Thyroid gland (tissue), 4 donors: ENCODE data around the gene CHRNB2. TPM values are rescaled to one million over a fixed set of nuclear protein-coding genes. Genes with fewer than 3 reads are reported as not detected.

Source experiments
- DNase-seq, 2 donors: peaks; one replicate each; pipeline ENCODE4 v3.0.0-alpha.2; 2019
- H3K27ac ChIP-seq, 3 donors: fragments of 200-600 bp; sonication (generic); 1 replicate in 2 of 3; 2 replicates in 1 of 3; pipeline ENCODE4 v1.5.1; 2016 to 2019; ENCODE audit warnings: mild to moderate bottlenecking in 1 of 3, moderate library complexity in 1 of 3
- H3K27me3 ChIP-seq: fragments of 200-600 bp; sonication (generic); one replicate; pipeline ENCODE4 v1.5.1; 2019
- H3K36me3 ChIP-seq, 2 donors: fragments of 200-600 bp; sonication (generic); one replicate each; pipeline ENCODE4 v1.5.1; 2016 to 2019
- H3K4me1 ChIP-seq, 2 donors: fragments of 200-600 bp; sonication (generic); one replicate each; pipeline ENCODE4 v1.5.1; 2017 to 2019
- H3K4me3 ChIP-seq, 3 donors: fragments of 200-600 bp; sonication (generic); replicated peaks in 1 of 3; 1 replicate in 2 of 3; 2 replicates in 1 of 3; pipeline ENCODE4 v1.5.1; 2016; ENCODE audit warnings: mild to moderate bottlenecking in 1 of 3
- H3K9me3 ChIP-seq: fragments of 200-600 bp; sonication (generic); one replicate; pipeline ENCODE4 v1.5.1; 2017
- CTCF ChIP-seq, 6 experiments: fragments of 200-600 bp in 3 of 6; fragments of 450-650 bp in 3 of 6; sonication (generic) in 3 of 6; IDR thresholded peaks; one replicate each; pipeline ENCODE4 v1.5.1; 2016 to 2019; ENCODE audit warnings: antibody characterized with exemption in 6 of 6, mild to moderate bottlenecking in 2 of 6, inconsistent platforms in 1 of 6, moderate library complexity in 1 of 6
- POLR2A ChIP-seq, 2 donors: fragments of 450-650 bp; IDR thresholded peaks; one replicate each; pipeline ENCODE4 v1.6.1; 2017; ENCODE audit warnings: antibody characterized with exemption in 2 of 2, mild to moderate bottlenecking in 2 of 2, moderate library complexity in 1 of 2
- WGBS, 2 donors: methylation state at CpG; one replicate each; pipeline ENCODE4 v1.1.5; 2017; 5-methylcytosine and 5-hydroxymethylcytosine counted together
- intact Hi-C: fragments of 100-400 bp; cut with DNase I; formaldehyde crosslinking; loops from one replicate; pipeline ENCODE4 v1.15.1; 2023
- total RNA-seq, 4 donors: library from RNA; depleted of rRNA; stranded (reverse); fragments of >200 nt; gene quantifications; one replicate each; pipeline ENCODE4 v1.2.3, GENCODE V29; 2016

Gene CHRNB2
- total RNA-seq: under 1 TPM in 1 of 4 donors, not detected in 3; 0.73 TPM

- no peak within 1 kb of the TSS for H3K4me3 ChIP-seq
- H3K4me1 ChIP-seq: peaks cover 0 to 10% of the 10 kb centered on the region in 2 donors
- DNase-seq: peak; percentile 76 to 80
- H3K9me3 ChIP-seq: no peaks in the 10 kb centered on the region
- intact Hi-C loops: loop anchor here (10.0 kb wide), 1 partner anchor 497 kb away; the partner anchor contains the start of gene EFNA4
- 3 to 5% methylated on average over 27 to 30 of the region's 53 CpGs for WGBS, 2 donors
- TF ChIP-seq POLR2A (IDR thresholded peaks at IDR 0.05) (no peak), CTCF (IDR thresholded peaks at IDR 0.05) (peak in 1 of 6 experiments; percentile 8)
- H3K36me3 ChIP-seq: no peaks in the 10 kb centered on the region
- H3K27ac ChIP-seq: no peak within 1 kb of the TSS
- no peaks in the 10 kb centered on the region for H3K27me3 ChIP-seq
Observed at GRCh38 chr1:154567386-154568156, at the start of gene CHRNB2. CHRNB2 (plus strand) TSS chr1:154567778; CDS start chr1:154568045, 267 bp downstream.

- no peak for TF ChIP-seq CTCF (IDR thresholded peaks at IDR 0.05)
- TF ChIP-seq POLR2A (IDR thresholded peaks at IDR 0.05): no peak
- Histone ChIP-seq H3K36me3 (no peaks in the 10 kb centered on the region), H3K4me3 (no peak overlapping the region), H3K9me3 (no peaks in the 10 kb centered on the region), H3K4me1 (peaks cover 18 to 29% of the 10 kb centered on the region in 2 donors), H3K27me3 (no peaks in the 10 kb centered on the region), H3K27ac (no peak overlapping the region)
- intact Hi-C loops: no loop called here
- 77 to 83% methylated on average over 9 of the region's 9 CpGs for WGBS, 2 donors
- no peak for DNase-seq
Observed at GRCh38 chr1:154519591-154519991, 48.0 kb upstream of the CHRNB2 start.

- intact Hi-C loops: no loop called here
- no peaks in the 10 kb centered on the region for H3K9me3 ChIP-seq
- H3K27ac ChIP-seq: no peak overlapping the region
- no peaks in the 10 kb centered on the region for H3K36me3 ChIP-seq
- peaks cover 18 to 29% of the 10 kb centered on the region in 2 donors for H3K4me1 ChIP-seq
- no peak overlapping the region for H3K4me3 ChIP-seq
- H3K27me3 ChIP-seq: no peaks in the 10 kb centered on the region
- WGBS, 2 donors: 57 to 66% methylated on average over 3 of the region's 3 CpGs
- TF ChIP-seq CTCF (IDR thresholded peaks at IDR 0.05) (no peak), POLR2A (IDR thresholded peaks at IDR 0.05) (no peak)
- peak in 1 of 2 donors; percentile 10 for DNase-seq
Observed at GRCh38 chr1:154520333-154520732, 47.2 kb upstream of the CHRNB2 start.

GRCh38 chr1:154521695-154522094 is 45.9 kb upstream of the CHRNB2 start:
- intact Hi-C loops: no loop called here
- WGBS, 2 donors: 24 to 31% methylated on average over 3 of the region's 3 CpGs
- no peak for TF ChIP-seq POLR2A (IDR thresholded peaks at IDR 0.05)
- no peak for TF ChIP-seq CTCF (IDR thresholded peaks at IDR 0.05)
- H3K4me3 ChIP-seq: no peak overlapping the region
- H3K9me3 ChIP-seq: no peaks in the 10 kb centered on the region
- H3K4me1 ChIP-seq: peaks cover 18 to 29% of the 10 kb centered on the region in 2 donors
- H3K27ac ChIP-seq: peak overlapping the region in 2 of 3 donors; percentile 35 to 45
- H3K27me3 ChIP-seq: no peaks in the 10 kb centered on the region
- DNase-seq: peak; percentile 8 to 18
- no peaks in the 10 kb centered on the region for H3K36me3 ChIP-seq

- H3K9me3 ChIP-seq: no peaks in the 10 kb centered on the region
- no peak overlapping the region for H3K27ac ChIP-seq
- no peak for TF ChIP-seq CTCF (IDR thresholded peaks at IDR 0.05)
- no peak for TF ChIP-seq POLR2A (IDR thresholded peaks at IDR 0.05)
- intact Hi-C loops: no loop called here
- H3K4me3 ChIP-seq: no peak overlapping the region
- no peaks in the 10 kb centered on the region for H3K27me3 ChIP-seq
- no peaks in the 10 kb centered on the region for H3K36me3 ChIP-seq
- no peak for DNase-seq
- peaks cover 18 to 26% of the 10 kb centered on the region in 2 donors for H3K4me1 ChIP-seq
Observed at GRCh38 chr1:154524881-154525280, 42.7 kb upstream of the CHRNB2 start.
